GM12892 (cell line): ENCODE results near the gene KRTAP10-8.

ENCODE experiments used
- POLR2A ChIP-seq: IDR thresholded peaks from 2 replicates; pipeline ENCODE4 v1.6.1; 2011; ENCODE audit warnings: low read depth, low read length, control low read depth
- POLR2AphosphoS5 ChIP-seq: IDR thresholded peaks from 2 replicates; pipeline ENCODE4 v1.6.1; 2011; ENCODE audit warnings: low read depth, low read length, control low read depth
- TAF1 ChIP-seq: IDR thresholded peaks from 2 replicates; pipeline ENCODE4 v1.6.1; 2011; ENCODE audit warnings: low read depth, mild to moderate bottlenecking, control low read depth, low read length, borderline replicate concordance

DNA sequence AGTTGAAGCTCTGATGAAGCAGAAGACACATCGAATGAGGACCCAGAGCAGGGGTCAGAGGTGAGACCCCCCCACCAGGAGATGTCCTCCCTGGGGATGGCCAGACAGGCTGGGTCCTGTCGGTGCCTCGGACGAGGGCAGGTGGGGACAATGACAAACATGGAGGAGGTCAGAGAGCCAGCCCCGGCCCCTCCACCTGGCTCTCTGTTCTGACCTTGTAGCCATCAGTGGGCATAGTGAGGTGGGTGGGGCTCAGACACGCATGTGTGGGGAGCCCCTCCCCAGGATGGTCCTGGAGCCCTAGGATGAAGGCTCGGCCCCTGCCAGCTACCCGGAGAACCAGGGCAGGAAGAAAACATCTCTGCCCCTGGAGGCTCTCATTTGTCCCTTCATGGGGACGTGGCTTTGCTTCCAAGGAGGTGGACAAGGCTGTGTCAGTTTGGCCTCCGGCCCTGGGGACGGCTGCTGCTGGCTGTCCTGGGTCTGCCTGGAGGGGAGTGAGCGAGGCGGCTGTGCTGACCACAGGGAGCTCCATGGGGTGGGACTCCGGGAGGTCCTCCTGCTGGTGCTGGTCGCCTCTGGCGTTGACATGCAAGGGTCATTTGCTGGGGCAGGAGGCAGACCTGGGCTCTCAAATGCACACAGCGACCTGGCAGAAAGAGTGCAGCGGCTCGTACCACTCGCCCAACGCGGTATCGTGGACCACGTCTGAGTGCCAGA is 22.1 kb upstream of the KRTAP10-8 start:
- no peak for TF ChIP-seq POLR2A
- no peak for TF ChIP-seq POLR2AphosphoS5
- no peak for TF ChIP-seq TAF1
